ENCODE results near the gene DEFB123.

The DEFB123 gene

DNA sequence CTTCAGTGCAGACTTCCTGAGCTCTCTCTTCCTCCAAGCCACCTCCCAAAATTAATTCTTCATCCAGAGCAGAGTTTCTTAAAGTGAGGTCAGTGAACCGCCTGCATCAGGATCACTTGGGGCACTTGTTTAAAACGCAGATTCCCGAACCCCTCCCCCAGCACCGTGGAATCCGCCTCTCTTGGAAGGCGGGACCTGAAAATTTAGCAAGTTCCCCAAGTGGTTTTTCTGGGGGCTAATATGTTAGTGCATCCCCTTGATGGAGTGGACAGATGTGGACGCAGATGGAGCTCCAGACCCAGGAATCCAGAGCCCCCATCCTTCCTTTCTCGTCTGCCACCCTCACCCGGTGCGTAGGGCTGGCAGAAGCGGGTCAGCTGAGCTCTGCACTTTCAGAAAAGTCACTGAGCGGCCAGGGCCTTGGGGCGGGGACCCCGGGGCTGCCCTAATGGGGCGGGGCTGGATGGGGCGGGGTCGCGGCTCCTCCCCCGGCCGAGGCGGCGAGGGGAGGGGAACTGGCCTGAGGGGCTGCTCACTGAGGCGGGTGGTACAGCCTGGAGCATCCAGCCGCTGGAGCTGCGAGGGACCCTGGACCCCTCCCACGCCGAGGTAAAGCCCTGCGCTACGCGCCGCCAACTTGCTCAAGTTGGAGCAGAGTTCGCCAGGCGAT, 34.5 kb downstream of the DEFB123 start, which contains the start of the genes DEFB124 and REM1:
Gene DEFB124 (minus strand): TSS at position 370 of the 670 bp plus-strand sequence. CDS start 2,114 bp downstream, outside the sequence.
Gene REM1 (plus strand): TSS at position 531 of the 670 bp plus-strand sequence. CDS start 1,158 bp downstream, outside the sequence.
- DNase-seq, result no peak

DNA sequence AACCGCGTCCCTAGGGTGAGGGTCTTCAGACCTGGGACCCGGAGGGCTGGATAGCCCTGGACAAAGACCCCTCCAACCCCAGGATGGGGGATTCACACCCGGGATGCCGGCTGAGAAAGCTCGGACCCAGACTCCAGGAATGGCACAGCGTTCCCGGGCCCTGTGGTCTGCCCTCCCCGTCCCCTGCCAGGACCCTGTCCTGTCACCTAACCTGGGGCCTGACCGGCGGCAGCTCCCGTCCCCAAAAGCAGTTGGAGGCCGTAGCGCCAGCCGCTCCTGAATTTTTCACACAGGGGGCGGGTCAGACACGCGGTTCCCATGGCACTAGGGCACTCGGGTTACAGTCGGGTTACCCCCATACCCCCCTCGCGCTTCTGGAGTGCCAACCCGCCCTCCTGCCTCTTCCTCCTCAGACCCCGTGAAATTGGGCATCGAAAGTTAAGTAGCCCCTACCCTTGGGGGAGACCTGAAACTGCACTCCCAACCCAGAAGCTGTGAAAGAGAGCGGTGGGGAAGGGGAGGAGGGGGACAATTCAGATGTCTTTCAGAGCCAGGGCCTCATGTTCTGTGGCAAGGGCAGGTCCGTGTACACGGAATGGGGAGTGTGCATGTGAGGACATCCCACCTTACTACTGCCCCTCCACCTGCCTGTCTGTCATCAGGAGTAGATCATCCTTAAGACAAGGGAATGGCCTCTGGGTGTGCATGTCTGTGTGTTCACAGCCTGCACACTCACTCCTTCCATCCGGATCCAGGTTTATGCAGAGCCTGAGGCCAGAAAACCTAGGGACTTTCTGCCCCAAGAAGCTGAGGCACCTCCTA, 35.3 kb downstream of the DEFB123 start:
- no peak for DNase-seq

- no peak for DNase-seq
Measured at GRCh38 chr20:31476294-31476585, 35.8 kb downstream of the DEFB123 start.

GRCh38 chr20:31476643-31477215, 36.3 kb downstream of the DEFB123 start:
- DNase-seq, result no peak

DNA sequence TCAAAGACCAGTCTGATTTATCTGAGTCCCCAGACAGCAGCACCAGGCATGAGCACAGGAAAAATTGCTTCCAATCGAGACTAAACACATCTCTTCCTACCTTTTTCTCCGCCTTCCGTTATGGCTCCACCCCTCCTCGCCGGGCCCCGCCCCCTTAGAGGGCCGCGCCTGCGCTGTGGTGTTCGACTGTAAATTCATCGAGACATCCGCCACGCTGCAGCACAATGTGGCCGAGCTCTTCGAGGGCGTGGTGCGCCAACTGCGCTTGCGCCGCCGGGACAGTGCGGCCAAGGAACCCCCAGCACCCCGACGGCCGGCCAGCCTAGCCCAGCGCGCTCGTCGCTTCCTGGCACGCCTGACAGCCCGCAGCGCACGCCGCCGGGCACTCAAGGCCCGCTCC, 43.6 kb downstream of the DEFB123 start:
- no peak for DNase-seq

DNA sequence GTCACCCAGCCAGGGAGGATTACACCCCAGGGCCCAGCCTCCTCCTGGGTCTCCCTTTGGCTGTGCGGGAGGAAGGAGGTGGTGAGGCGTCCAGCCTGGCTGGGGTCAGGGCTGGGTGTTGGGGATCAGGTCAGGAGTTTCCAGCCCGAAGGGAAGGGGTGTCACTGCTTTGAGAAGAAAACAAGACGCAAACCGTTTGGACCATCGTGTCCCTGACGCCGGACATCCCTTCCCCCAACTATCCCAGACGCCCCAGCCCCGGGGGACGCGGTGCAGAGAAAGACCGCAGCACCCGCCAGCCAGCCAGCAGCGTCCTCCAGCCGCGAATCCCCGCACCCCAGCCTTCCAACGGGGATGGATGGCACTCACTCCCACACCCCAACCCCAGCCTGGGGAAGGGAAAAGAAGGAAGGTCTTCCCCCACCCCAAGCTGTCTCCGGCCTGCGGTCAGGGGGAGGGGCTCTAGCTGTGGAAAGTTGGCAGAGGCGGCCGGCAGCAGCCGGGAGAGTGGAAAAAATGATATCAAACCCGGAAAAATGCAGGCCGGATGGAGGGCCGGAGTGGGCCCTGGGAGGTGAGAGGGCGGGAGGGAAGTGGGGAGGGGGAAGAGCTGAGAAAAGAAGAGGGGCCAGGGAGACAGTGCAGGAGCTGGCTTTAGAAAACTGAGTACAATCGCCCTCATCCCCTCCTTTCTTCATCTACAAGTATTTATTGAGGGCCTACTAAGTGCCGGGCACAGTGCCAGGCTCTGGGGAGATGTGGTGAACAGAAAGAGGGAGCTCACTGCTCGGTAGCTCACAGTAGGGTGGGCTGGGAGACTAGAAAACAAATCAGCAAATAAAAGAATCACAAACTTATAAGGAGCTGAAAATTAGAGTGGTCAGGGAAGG, 45.3 kb downstream of the DEFB123 start:
- DNase-seq, result no peak

GRCh38 chr20:31488115-31488514, 47.7 kb downstream of the DEFB123 start:
- DNase-seq, result no peak

GRCh38 chr20:31489152-31489551, 48.7 kb downstream of the DEFB123 start:
- DNase-seq, result no peak

- DNase-seq, result no peak
Measured at GRCh38 chr20:31490752-31491151, 50.3 kb downstream of the DEFB123 start.

GRCh38 chr20:31494131-31494530, 53.7 kb downstream of the DEFB123 start:
- peak; percentile 22 to 31 for DNase-seq

DNA sequence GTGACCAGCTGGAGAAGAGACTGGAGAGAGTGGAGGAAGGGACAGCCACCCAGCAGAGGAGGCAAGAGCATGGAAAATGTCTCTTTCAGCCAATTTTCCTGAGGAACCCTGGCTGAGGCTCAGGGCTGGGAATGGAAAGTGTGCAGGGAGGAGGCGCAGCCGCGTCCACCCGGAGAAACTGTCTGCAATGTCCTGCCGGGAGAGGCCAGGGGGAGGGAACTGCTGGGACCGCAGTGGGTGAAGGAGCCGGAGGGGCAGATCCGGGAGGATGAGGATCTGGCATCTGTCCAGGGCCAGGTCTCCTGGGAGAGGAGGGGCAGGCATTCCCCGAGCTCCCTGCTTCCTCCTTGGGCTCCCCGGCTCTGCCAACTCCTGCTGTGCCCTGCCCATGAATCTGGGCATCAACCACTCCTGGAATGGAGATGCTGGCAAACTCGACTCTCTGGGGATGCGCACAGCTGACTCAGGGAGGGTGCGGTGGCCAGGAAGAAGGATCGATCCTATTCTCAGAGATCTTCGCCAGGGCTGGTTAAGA, 56.4 kb downstream of the DEFB123 start:
- DNase-seq, result no peak

DNA sequence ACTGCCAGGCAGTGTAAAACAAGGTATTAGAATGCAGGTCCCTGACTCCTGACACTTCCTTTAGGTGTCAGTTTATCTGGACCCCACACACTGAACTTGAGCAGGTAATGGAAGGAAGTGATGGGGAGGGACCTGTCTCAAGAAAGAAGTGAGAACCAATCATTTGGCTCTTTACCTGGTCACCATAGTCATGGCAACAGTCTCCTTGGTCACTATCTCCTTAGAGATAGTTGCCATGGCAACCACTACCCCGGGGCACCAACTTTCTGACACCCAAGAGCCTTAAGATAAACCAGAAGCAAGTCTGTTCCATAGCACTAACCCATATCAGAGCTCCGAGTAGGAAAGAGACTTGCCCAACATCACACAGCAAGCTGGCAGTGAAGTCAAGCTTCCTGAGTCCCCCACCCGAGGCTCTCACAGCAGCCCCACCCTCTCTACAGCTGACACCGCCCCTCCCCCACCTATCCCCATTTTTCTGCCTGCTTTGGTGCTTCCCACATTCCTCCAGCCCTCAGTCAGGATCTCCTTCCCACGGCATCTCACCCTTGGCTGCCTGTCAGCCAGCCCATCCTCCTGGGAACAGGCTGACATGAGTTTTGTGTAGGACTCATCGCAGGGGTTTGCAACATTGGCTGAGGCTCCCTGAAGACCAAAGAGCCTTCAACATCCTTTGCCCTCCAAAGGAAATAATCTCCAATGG, 57.6 kb downstream of the DEFB123 start:
- DNase-seq, result no peak
